ENCODE data around the gene BMP8B. TPM values are rescaled to one million over a fixed set of nuclear protein-coding genes. Genes with fewer than 3 reads are reported as not detected.

The BMP8B gene
- total RNA-seq (2022; extraction: Qiagen RNA extraction; ENCODE audit: low read depth) = 3.8 to 4.8 TPM (median 4.4 TPM) in 5 replicates

DNA sequence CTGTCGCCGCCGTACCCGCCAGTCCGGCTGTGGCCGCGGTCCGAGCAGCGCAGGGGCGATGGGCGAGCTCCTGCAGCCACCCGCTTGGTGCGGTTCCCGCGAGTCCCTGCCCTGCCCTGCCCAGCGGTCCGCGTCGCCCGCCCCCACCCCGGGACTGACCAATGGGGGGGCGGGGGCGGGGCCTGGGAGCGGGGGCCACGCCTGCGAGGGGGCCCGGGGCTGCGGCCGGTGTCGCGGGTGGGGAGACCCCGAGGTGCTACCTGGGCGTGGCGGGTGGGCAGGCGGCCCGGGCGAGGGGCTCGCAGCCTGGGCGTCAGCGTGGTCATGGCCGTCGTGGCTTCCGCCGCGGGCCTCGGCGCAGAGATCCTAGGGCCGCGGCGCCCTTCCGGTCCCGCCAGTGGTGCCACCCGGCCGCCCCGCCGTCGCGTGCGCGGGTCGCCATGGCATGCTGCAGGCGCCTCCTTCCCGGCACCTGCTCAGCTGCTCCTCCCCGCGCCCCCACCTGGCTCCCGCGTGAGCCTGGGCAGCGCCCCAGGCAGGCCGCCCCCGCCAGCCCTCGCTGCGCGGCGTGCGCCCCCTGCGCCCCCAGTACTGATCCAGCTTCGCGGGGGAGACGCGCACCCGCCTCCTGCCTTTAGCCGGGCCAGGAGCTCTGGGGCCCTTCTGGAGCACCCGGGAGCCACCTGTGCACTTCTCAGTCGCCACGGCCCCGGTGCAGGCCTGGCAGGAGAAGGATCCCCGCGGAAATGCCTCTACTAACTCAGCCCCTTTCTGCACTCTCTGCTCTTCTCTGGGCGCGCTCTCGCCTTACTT is at the start of gene BMP8B:
BMP8B (minus strand) TSS at position 108 of the 813 bp plus-strand sequence. CDS start 380 bp downstream, outside the sequence.

GRCh38 chr1:39771022-39771532 is 17.6 kb downstream of the BMP8B start, which contains the start of gene OXCT2:
Gene OXCT2, minus strand, starts transcription at chr1:39771348. Its CDS starts 93 bp downstream, at chr1:39771255.

GRCh38 chr1:39738622-39739366 is 49.9 kb downstream of the BMP8B start, which contains the start of gene PPIE:
Gene PPIE, plus strand, starts transcription at chr1:39738882. Its CDS starts 19 bp downstream, at chr1:39738901.

Other genes starting within 250 kb of the BMP8B start
- 129 to 178 TPM (median 135 TPM) in 5 replicates for gene PABPC4, start 212.1 kb downstream of the BMP8B start, total RNA-seq (2022; extraction: Qiagen RNA extraction; ENCODE audit: low read depth)
- 2.9 to 3.5 TPM (median 3.1 TPM) in 5 replicates for gene HEYL, start 149.2 kb downstream of the BMP8B start, total RNA-seq (2022; extraction: Qiagen RNA extraction; ENCODE audit: low read depth)
- gene NT5C1A, start 116.8 kb downstream of the BMP8B start, total RNA-seq (2022; extraction: Qiagen RNA extraction; ENCODE audit: low read depth) = not detected in 5 replicates
- gene HPCAL4, start 97.4 kb downstream of the BMP8B start, total RNA-seq (2022; extraction: Qiagen RNA extraction; ENCODE audit: low read depth) = 0.26 to 0.42 TPM (median 0.33 TPM) in 5 replicates
- 39.1 to 40.2 TPM (median 39.7 TPM) in 5 replicates for gene PPIE, start 50.0 kb downstream of the BMP8B start, total RNA-seq (2022; extraction: Qiagen RNA extraction; ENCODE audit: low read depth)
- 0.39 to 0.66 TPM (median 0.45 TPM) in 5 replicates for gene OXCT2, start 17.5 kb downstream of the BMP8B start, total RNA-seq (2022; extraction: Qiagen RNA extraction; ENCODE audit: low read depth)
- gene TRIT1, start 94.6 kb upstream of the BMP8B start, total RNA-seq (2022; extraction: Qiagen RNA extraction; ENCODE audit: low read depth) = 16.0 to 18.3 TPM (median 16.6 TPM) in 5 replicates
- 1.1 to 1.6 TPM (median 1.3 TPM) in 5 replicates for gene MYCL, start 113.1 kb upstream of the BMP8B start, total RNA-seq (2022; extraction: Qiagen RNA extraction; ENCODE audit: low read depth)
- gene MFSD2A, start 166.3 kb upstream of the BMP8B start, total RNA-seq (2022; extraction: Qiagen RNA extraction; ENCODE audit: low read depth) = 4.0 to 5.9 TPM (median 4.6 TPM) in 5 replicates

Data from A549 treated with DMSO at 1 μM for 4 hours (cell line).